ENCODE results near the gene FAM184A.
"Not testable (repeated sequence)": the region's sequence is repeated elsewhere in the genome, so short reads cannot be mapped to it uniquely, and the experiment has no call there.

The FAM184A gene

GRCh38 chr6:119006974-119007373 is 71.5 kb downstream of the FAM184A start:
- no peak for DNase-seq

DNA sequence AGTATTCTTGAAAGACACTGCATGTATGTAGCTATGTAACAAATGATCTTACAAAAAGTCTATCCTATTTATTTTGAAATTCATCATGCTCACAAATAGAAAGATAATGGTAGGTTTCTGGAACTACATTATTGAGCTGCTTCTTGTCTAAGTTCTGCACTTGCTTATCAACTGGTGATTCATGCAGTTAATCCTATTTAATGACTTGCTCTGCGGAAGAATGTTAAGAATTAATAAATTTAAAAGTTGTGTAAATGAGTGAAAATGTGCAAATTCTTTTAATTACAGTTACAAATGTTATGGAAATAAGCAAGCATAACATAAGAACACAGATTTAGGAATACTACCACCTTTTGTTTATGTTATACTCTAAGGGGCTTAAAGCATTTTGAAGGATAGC is 76.4 kb downstream of the FAM184A start:
- no peak for DNase-seq

- DNase-seq: no peak
These were observed 78.9 kb downstream of the FAM184A start for GRCh38 chr6:118999494-119000040.

GRCh38 chr6:118997426-118997825 is 81.0 kb downstream of the FAM184A start:
- not testable (repeated sequence) for DNase-seq

DNA sequence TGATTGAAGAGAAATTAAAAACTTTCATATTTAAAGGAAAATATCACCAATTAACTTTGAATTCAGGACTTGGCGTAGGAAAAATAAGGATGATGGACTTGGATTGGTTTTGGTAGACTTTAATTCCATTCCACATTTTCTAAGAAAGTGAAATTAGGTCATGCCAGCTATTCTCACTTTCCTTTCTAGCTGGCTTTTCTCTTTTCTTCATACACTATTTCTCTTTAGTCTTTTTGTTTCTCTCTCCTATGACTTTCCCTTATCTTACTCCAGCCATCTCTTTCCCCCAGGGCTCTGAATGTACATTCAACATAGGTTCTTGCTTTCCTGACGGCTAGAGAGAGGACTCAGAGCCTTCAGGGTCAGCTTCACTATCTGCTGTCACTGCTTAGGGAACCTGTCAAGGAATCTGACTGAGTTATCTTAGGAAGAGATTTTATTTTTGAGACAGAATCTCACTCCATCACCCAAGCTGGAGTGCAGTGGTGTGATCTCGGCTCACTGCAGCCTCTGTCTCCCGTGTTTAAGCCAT is 82.1 kb downstream of the FAM184A start:
- DNase-seq: no peak

DNA sequence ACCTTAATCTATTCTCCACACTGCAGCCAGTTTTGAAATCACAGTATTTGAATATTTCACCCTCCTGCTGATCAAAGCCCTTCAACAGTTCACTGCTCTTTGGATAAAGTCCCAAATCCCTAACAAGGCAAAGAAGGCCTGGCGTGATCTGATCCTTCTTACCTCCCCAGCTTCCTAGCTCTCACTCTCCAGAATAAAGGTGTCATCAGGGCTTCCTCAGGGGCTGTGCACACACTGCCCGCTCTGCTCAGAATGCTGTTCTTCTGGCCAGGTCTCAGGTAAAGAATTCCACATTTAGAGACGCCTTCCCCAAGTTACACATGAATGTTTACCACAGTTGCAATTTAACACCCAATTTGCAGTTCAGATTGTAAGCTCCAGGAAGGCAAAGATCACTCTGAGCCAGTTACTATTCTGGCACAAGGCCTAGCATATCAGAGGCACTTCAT is 84.6 kb downstream of the FAM184A start:
- no peak for DNase-seq

DNA sequence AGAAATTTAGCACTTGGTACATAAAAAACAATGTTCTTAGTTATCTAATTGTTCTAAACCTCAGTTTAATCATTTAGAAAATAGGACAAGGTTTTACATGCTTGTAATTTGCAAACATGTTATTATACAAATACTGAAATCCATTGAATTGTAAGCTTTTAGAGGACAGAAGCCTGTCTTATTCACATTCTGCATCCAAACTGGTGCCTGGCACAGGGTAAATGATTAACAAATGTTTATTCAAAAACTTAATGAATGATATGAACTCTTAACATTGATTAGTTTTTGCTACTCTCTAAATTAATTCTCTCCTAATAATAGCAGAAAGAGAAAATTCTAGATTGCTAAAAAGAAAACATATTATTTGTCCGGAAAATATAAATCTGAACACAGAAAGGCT is 85.1 kb downstream of the FAM184A start:
- no peak for DNase-seq

GRCh38 chr6:118992186-118992795 is 86.2 kb downstream of the FAM184A start:
- DNase-seq: no peak

DNA sequence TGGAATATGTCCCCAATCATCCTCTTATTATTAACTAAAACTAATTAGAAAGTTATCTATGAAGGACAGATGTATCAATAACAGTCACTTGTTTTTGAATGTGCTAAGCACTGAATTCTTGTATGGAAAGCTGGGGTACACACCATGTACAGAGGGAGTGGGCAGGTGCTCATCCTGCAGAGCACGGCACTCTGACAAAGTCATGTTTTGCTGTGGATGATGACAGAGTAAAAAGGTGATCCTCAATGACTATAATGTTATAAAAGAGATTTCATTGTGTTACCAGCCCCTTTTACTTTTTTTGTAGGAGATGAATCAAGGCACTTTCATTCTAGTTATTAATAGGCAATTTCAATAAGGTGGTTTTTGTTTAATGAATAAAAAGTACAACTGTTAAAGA is 92.2 kb downstream of the FAM184A start:
- no peak for DNase-seq

- no peak for DNase-seq
These were observed 93.2 kb downstream of the FAM184A start for GRCh38 chr6:118985123-118985830.

- DNase-seq: no peak
These were observed 94.1 kb downstream of the FAM184A start for GRCh38 chr6:118984342-118984741.

DNA sequence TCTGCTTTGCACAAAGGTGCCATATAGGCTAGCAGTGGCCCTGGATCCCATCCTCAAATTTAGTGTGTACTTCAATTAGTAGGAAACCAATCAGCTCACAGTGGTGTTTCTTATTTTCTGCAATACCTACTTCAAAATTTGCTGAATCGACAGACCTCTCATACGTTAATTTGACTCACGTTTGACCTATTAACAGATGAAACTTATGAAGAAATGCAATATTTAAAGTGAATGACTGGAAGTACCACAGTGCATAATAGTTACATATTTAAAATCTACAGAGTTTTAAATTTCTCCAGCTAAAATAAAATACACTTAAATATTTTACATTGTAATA is 95.9 kb downstream of the FAM184A start:
- DNase-seq: no peak

GRCh38 chr6:118981884-118982574 is 96.4 kb downstream of the FAM184A start:
- DNase-seq: no peak

GRCh38 chr6:118980063-118980462 is 98.4 kb downstream of the FAM184A start:
- no peak for DNase-seq

GRCh38 chr6:118974790-118975189 is 103.7 kb downstream of the FAM184A start:
- DNase-seq: no peak

GRCh38 chr6:118971682-118972081 is 106.8 kb downstream of the FAM184A start:
- DNase-seq: no peak

DNA sequence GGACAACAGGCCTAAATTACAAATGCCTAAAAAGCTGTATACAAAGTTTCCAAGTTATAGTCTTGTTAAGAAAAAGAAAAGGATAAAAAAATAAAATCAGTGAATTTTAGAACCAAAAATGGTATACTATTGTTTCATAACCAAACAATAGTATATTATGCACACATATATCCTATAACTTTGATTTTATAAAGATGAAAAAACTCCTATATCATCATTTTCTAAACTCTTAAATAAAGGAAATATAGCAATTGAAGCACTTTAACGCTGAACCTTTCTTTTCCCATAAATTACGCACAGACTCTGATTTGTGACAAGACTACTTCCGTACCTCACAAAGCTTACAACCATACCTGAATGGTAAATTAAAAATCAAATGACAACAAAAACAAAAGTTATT is 107.6 kb downstream of the FAM184A start:
- DNase-seq: no peak

GRCh38 chr6:118968416-118968815 is 110.0 kb downstream of the FAM184A start:
- no peak for DNase-seq

- no peak for DNase-seq
These were observed 111.2 kb downstream of the FAM184A start for GRCh38 chr6:118967239-118967638.

GRCh38 chr6:118965843-118966370 is 112.6 kb downstream of the FAM184A start:
- no peak for DNase-seq

DNA sequence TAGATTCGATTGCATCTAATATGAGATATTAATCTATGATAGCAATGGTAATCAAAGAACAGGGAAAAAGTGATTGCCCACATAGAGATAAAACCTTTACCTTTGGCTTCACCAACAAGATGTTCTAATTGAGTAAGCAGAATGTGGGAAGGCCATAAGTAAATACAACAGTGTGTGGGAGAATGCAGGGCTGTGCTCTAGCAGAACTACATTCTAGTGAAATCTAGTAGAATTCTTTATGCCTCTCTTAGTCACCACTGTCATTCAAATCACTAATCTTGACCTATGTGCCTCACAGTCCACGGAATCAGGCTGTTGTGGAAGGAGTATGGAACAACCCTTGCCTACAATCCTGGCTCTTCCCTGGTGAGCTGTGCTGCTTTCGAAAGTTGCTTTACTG is 113.1 kb downstream of the FAM184A start:
- no peak for DNase-seq

DNA sequence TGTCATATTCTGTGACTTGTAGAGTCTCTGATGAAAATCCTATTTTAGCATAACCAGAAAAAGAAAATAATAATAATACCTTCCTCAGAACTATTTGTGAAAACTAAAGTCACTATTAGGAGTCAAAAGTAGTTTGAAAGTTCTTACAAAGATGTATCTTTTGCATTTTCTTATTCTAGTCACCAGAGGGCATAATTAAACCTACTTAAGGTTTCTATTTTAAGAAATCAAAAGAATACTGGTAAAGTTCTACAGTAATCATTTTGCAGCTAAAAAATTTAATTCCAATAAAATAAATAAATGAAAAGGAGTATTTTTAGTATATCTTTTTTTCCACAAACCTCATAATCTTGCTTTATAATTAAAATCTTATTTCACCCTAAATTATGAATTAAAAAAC is 115.5 kb downstream of the FAM184A start:
- no peak for DNase-seq

DNA sequence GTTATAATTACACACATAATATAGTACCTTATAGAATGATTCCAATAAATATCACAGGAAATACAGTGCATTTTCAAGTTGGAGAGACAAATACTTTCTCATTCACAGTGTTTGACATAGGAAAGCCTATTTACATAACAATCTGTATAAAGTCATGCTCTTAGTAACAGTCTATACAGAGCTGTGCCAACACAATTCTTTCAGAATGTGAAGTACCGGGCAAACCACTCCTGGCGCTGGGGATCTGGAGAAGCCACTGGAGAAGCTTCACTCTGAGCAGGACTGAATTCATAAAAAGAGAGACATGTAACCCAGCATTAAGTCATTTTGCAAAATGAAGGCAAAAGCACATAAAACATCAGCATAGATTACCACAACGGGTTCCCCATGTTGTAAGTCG is 118.6 kb downstream of the FAM184A start:
- DNase-seq: no peak

DNA sequence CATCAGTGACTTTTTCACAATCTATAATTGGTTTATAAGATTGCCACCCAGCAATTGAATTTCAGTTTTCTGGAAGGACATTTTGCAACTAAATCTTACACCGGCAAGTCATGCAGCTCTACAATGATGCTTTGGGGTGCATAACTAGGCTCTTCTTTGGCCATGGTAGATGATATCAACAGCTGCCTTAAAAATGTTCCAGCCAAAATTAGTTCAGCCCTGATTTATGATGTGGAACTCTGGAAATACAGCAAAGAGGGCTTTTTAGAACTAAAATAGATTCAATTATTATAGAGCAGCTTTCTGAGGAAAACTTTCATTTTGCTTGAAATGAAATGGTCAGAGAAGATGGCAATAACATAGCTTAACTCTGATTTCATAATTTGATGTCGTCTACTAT is 125.1 kb downstream of the FAM184A start:
- DNase-seq: no peak

Measured in activated effector memory CD4-positive, alpha-beta T cell treated with Interleukin-2 at 50 U/mL for 16 hours (primary cell).